H9 (cell line): ENCODE measurements around the gene DPP3. TPM values are rescaled to one million over a fixed set of nuclear protein-coding genes. Genes with fewer than 3 reads are reported as not detected.
A peak's percentile ranks its signal among the peaks of the same experiment; 100 is the strongest.

Experiments used
- DNase-seq: peaks from one replicate; pipeline ENCODE4 v3.0.0-alpha.2; 2017
- H2AFZ ChIP-seq: one replicate; pipeline ENCODE4 v1.6.1; 2013; ENCODE audit warnings: mild to moderate bottlenecking, low read length, control low read depth, moderate library complexity
- H2AK5ac ChIP-seq: 2 replicates; pipeline ENCODE4 v1.6.1; 2013; ENCODE audit warnings: low read length, control low read depth, mixed read lengths; ENCODE audit not compliant: insufficient read length
- H2BK120ac ChIP-seq: one replicate; pipeline ENCODE4 v1.6.1; 2013; ENCODE audit warnings: low read depth, mild to moderate bottlenecking, low read length, control low read depth, inconsistent platforms; ENCODE audit not compliant: poor library complexity, severe bottlenecking
- H2BK12ac ChIP-seq: 2 replicates; pipeline ENCODE4 v1.6.1; 2013; ENCODE audit warnings: low read length, control low read depth, mixed read lengths, low read depth; ENCODE audit not compliant: insufficient read length
- H2BK15ac ChIP-seq: 2 replicates; pipeline ENCODE4 v1.6.1; 2013; ENCODE audit warnings: low read depth, low read length, control low read depth
- H2BK20ac ChIP-seq: one replicate; pipeline ENCODE4 v1.6.1; 2013; ENCODE audit warnings: low read depth, mild to moderate bottlenecking, low read length, control low read depth, inconsistent platforms; ENCODE audit not compliant: poor library complexity, severe bottlenecking
- H2BK5ac ChIP-seq: 2 replicates; pipeline ENCODE4 v1.6.1; 2013; ENCODE audit warnings: low read length, control low read depth, mixed read lengths; ENCODE audit not compliant: insufficient read length
- H3K14ac ChIP-seq: 2 replicates; pipeline ENCODE4 v1.6.1; 2013; ENCODE audit warnings: low read length, control low read depth; ENCODE audit not compliant: insufficient read depth
- H3K18ac ChIP-seq: 2 replicates; pipeline ENCODE4 v1.6.1; 2013; ENCODE audit warnings: low read depth, mild to moderate bottlenecking, mixed read lengths, low read length, control low read depth; ENCODE audit not compliant: insufficient read length
- H3K23ac ChIP-seq: 2 replicates; pipeline ENCODE4 v1.6.1; 2013; ENCODE audit warnings: low read length, control low read depth, mixed read lengths, low read depth; ENCODE audit not compliant: insufficient read length
- H3K23me2 ChIP-seq: 2 replicates; pipeline ENCODE4 v1.6.1; 2013; ENCODE audit warnings: low read depth, mild to moderate bottlenecking, mixed read lengths, low read length, control low read depth; ENCODE audit not compliant: insufficient read length, poor library complexity, severe bottlenecking
- H3K27ac ChIP-seq: 2 replicates; pipeline ENCODE4 v1.5.1; 2013; ENCODE audit warnings: low read length, control low read depth, mixed read lengths, low read depth; ENCODE audit not compliant: insufficient read length
- H3K27me3 ChIP-seq: 2 replicates; pipeline ENCODE4 v1.6.1; 2013; ENCODE audit warnings: low read length, control low read depth, inconsistent platforms; ENCODE audit not compliant: insufficient read depth
- H3K4ac ChIP-seq: 2 replicates; pipeline ENCODE4 v1.6.1; 2013; ENCODE audit warnings: low read depth, mild to moderate bottlenecking, control low read depth, inconsistent platforms, low read length, moderate library complexity
- H3K4me1 ChIP-seq: 2 replicates; pipeline ENCODE4 v1.6.1; 2013; ENCODE audit warnings: low read length, control low read depth, inconsistent platforms; ENCODE audit not compliant: insufficient read depth
- H3K4me2 ChIP-seq: 2 replicates; pipeline ENCODE4 v1.6.1; 2013; ENCODE audit warnings: low read length, control low read depth, mixed read lengths; ENCODE audit not compliant: insufficient read length, insufficient read depth
- H3K56ac ChIP-seq: 2 replicates; pipeline ENCODE4 v1.6.1; 2013; ENCODE audit warnings: low read depth, mild to moderate bottlenecking, mixed read lengths, low read length, control low read depth; ENCODE audit not compliant: insufficient read length
- H3K79me1 ChIP-seq: 2 replicates; pipeline ENCODE4 v1.6.1; 2013; ENCODE audit warnings: low read depth, mild to moderate bottlenecking, moderate library complexity, low read length, control low read depth, inconsistent platforms; ENCODE audit not compliant: insufficient read depth, poor library complexity, severe bottlenecking
- H3K79me2 ChIP-seq: 2 replicates; pipeline ENCODE4 v1.6.1; 2013; ENCODE audit warnings: low read length, control low read depth, inconsistent platforms; ENCODE audit not compliant: insufficient read depth
- H3K9ac ChIP-seq: 2 replicates; pipeline ENCODE4 v1.6.1; 2013; ENCODE audit warnings: low read length, control low read depth, mixed read lengths; ENCODE audit not compliant: insufficient read length; ENCODE audit errors: extremely low read depth
- H3K9me3 ChIP-seq: one replicate; pipeline ENCODE4 v1.6.1; 2013; ENCODE audit warnings: low read depth, low read length, inconsistent platforms; ENCODE audit not compliant: control insufficient read depth
- H3T11ph ChIP-seq: one replicate; pipeline ENCODE4 v1.6.1; 2013; ENCODE audit warnings: mild to moderate bottlenecking, low read length, control low read depth, inconsistent platforms
- H4K20me1 ChIP-seq: one replicate; pipeline ENCODE4 v1.6.1; 2013; ENCODE audit not compliant: control insufficient read depth, insufficient read length, insufficient read depth
- H4K5ac ChIP-seq: 2 replicates; pipeline ENCODE4 v1.6.1; 2013; ENCODE audit warnings: low read depth, mild to moderate bottlenecking, mixed read lengths, low read length, control low read depth; ENCODE audit not compliant: insufficient read length
- H4K8ac ChIP-seq: replicated peaks from 2 replicates; pipeline ENCODE4 v1.6.1; 2013; ENCODE audit warnings: low read length, control low read depth, mixed read lengths, low read depth; ENCODE audit not compliant: insufficient read length
- H4K91ac ChIP-seq: 2 replicates; pipeline ENCODE4 v1.6.1; 2013; ENCODE audit warnings: low read depth, mild to moderate bottlenecking, moderate library complexity, mixed read lengths, low read length, control low read depth; ENCODE audit not compliant: insufficient read length
- H3K27ac Mint-ChIP-seq, 3 experiments: 2 replicates in 2 of 3; 3 replicates in 1 of 3; pipeline ENCODE4 v1.8.0; 2020 to 2021; ENCODE audit warnings: mixed read lengths in 3 of 3, mild to moderate bottlenecking in 1 of 3, moderate library complexity in 1 of 3
- H3K27me3 Mint-ChIP-seq: 2 replicates; pipeline ENCODE4 v1.8.0; 2021; ENCODE audit warnings: low read depth, mild to moderate bottlenecking, moderate library complexity, mixed read lengths
- H3K36me3 Mint-ChIP-seq, 3 experiments: 2 replicates in 2 of 3; 3 replicates in 1 of 3; pipeline ENCODE4 v1.8.0; 2020 to 2021; ENCODE audit warnings: low read depth in 3 of 3, mixed read lengths in 3 of 3; ENCODE audit not compliant: insufficient read depth in 1 of 3
- H3K4me1 Mint-ChIP-seq, 2 experiments: 2 replicates each; pipeline ENCODE4 v1.8.0; 2020; ENCODE audit warnings: mixed read lengths in 2 of 2
- H3K4me3 Mint-ChIP-seq, 2 experiments: 2 replicates in 1 of 2; 3 replicates in 1 of 2; pipeline ENCODE4 v1.8.0; 2020 to 2021; ENCODE audit warnings: mild to moderate bottlenecking in 2 of 2, mixed read lengths in 2 of 2, moderate library complexity in 1 of 2
- H3K9me3 Mint-ChIP-seq, 2 experiments: 2 replicates in 1 of 2; 3 replicates in 1 of 2; pipeline ENCODE4 v1.8.0; 2020; ENCODE audit warnings: mild to moderate bottlenecking in 2 of 2, mixed read lengths in 2 of 2, moderate library complexity in 1 of 2
- WGBS: extraction: QIAGEN DNeasy Blood & Tissue Kit; methylation state at CpG from one replicate; pipeline ENCODE4 v1.1.7; 2013; ENCODE audit warnings: missing lambda C conversion rate, low lambda C conversion rate, mixed read lengths; ENCODE audit not compliant: insufficient read length; ENCODE audit errors: extremely low coverage; 5-methylcytosine and 5-hydroxymethylcytosine counted together
- total RNA-seq: library from RNA; stranded (reverse); gene quantifications from 2 replicates; pipeline ENCODE4 v1.2.1, GENCODE V29; 2021
- TF ChIP-seq, protein P1 (sequence below): fragments of 200-600 bp; sonication (generic); conservative IDR thresholded peaks from 3 replicates; pipeline ENCODE4 v1.8.0; 2021; ENCODE audit warnings: antibody characterized with exemption, mild to moderate bottlenecking

DPP3 gene
- total RNA-seq, 1 experiment from 2014 or later: 85.3 TPM

DNA sequence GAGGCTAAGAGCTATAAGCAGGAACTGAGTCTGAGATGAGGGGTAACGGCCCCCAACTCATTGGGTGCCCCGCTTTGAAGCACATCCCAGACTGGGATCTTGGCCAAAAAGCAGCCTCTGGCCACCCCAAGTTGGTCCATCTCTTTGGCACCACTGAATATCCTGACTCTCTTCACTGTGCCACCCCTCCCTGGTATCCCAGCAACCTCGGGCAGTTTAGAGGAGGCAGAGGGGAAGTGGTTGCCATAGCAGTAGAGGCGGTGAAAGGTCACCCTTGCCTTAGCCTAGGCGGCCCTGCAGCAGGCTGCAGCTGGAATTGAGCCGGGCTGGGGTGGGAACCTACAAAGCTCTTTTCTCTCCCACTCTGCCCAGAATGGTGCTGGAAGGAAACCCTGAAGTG lies 12.5 kb upstream of the DPP3 start:
- no peak overlapping the region for H2BK5ac ChIP-seq
- no peak overlapping the region for H2BK15ac ChIP-seq
- no peak overlapping the region for H3K56ac ChIP-seq
- no peak overlapping the region for H2BK120ac ChIP-seq
- H3K4ac ChIP-seq: no peak overlapping the region
- H4K91ac ChIP-seq: no peak overlapping the region
- no peak overlapping the region for H3T11ph ChIP-seq
- TF ChIP-seq, protein P1, sequence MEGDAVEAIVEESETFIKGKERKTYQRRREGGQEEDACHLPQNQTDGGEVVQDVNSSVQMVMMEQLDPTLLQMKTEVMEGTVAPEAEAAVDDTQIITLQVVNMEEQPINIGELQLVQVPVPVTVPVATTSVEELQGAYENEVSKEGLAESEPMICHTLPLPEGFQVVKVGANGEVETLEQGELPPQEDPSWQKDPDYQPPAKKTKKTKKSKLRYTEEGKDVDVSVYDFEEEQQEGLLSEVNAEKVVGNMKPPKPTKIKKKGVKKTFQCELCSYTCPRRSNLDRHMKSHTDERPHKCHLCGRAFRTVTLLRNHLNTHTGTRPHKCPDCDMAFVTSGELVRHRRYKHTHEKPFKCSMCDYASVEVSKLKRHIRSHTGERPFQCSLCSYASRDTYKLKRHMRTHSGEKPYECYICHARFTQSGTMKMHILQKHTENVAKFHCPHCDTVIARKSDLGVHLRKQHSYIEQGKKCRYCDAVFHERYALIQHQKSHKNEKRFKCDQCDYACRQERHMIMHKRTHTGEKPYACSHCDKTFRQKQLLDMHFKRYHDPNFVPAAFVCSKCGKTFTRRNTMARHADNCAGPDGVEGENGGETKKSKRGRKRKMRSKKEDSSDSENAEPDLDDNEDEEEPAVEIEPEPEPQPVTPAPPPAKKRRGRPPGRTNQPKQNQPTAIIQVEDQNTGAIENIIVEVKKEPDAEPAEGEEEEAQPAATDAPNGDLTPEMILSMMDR: no peak
- Mint-ChIP-seq H3K9me3 (peaks cover 6 to 10% of the 10 kb centered on the region in 2 experiments; a peak in 4 of 5 replicates), H3K27ac (no peak overlapping the region), H3K27me3 (peaks cover 8% of the 10 kb centered on the region), H3K4me1 (peaks cover 21 to 36% of the 10 kb centered on the region in 2 experiments), H3K4me3 (peak overlapping the region; percentile 74 to 92), H3K36me3 (peaks cover 2 to 26% (median 13%) of the 10 kb centered on the region in 3 experiments; a peak in 6 of 7 replicates)
- no peak overlapping the region for H3K14ac ChIP-seq
- DNase-seq: peak; percentile 47
- H3K9ac ChIP-seq: no peak overlapping the region
- H4K20me1 ChIP-seq: no peaks in the 10 kb centered on the region
- no peak overlapping the region for H3K27ac ChIP-seq
- no peak overlapping the region for H2AFZ ChIP-seq
- H4K8ac ChIP-seq: no peak overlapping the region
- peaks cover 6% of the 10 kb centered on the region for H3K23me2 ChIP-seq
- no peak overlapping the region for H2AK5ac ChIP-seq
- no peak overlapping the region for H3K18ac ChIP-seq
- WGBS: no CpG with 5 or more reads among the region's 6 CpGs
- H3K79me2 ChIP-seq: no peaks in the 10 kb centered on the region
- H3K23ac ChIP-seq: no peak overlapping the region
- H3K79me1 ChIP-seq: no peaks in the 10 kb centered on the region
- peak overlapping the region; percentile 73 for H3K4me2 ChIP-seq
- no peak overlapping the region for H2BK20ac ChIP-seq
- no peak overlapping the region for H2BK12ac ChIP-seq
- no peak overlapping the region for H4K5ac ChIP-seq
- no peaks in the 10 kb centered on the region for H3K9me3 ChIP-seq
- H3K27me3 ChIP-seq: no peaks in the 10 kb centered on the region
- no peaks in the 10 kb centered on the region; the same call in 1 of the 2 replicates for H3K4me1 ChIP-seq
